GM18511 (cell line): Measurements from ENCODE around the gene RBM17.
"Not testable (repeated sequence)": the region's sequence is repeated elsewhere in the genome, so short reads cannot be mapped to it uniquely, and the experiment has no call there.

Source experiments
- ATAC-seq: cut with Tn5 transposase; IDR thresholded peaks from one replicate; pipeline ENCODE4 v1.9.1; 2021; ENCODE audit warnings: mild to moderate bottlenecking, moderate library complexity; ENCODE audit not compliant: unreplicated experiment

Gene RBM17

GRCh38 chr10:6077071-6077675 is 11.7 kb upstream of the RBM17 start:
- no peak for ATAC-seq

- ATAC-seq = no peak
Observed at GRCh38 chr10:6079044-6079443, 9.8 kb upstream of the RBM17 start.

GRCh38 chr10:6080417-6080973 is 8.3 kb upstream of the RBM17 start:
- ATAC-seq = no peak

GRCh38 chr10:6082496-6083395 is 6.1 kb upstream of the RBM17 start:
- ATAC-seq = no peak

- no peak for ATAC-seq
Observed at GRCh38 chr10:6083523-6084475, 5.0 kb upstream of the RBM17 start.

- peak; percentile 51 for ATAC-seq
Observed at GRCh38 chr10:6086375-6087233, 2.2 kb upstream of the RBM17 start.

GRCh38 chr10:6089334-6090219 is 743 bp downstream of the RBM17 start:
- ATAC-seq = peak; percentile 36

GRCh38 chr10:6091630-6092029 is 2.8 kb downstream of the RBM17 start:
- ATAC-seq = no peak

- ATAC-seq = no peak
Observed at GRCh38 chr10:6092731-6093130, 3.9 kb downstream of the RBM17 start.

GRCh38 chr10:6095810-6096570 is 7.2 kb downstream of the RBM17 start:
- no peak for ATAC-seq

GRCh38 chr10:6097063-6097462 is 8.2 kb downstream of the RBM17 start:
- no peak for ATAC-seq

- ATAC-seq = no peak
Observed at GRCh38 chr10:6098156-6098555, 9.3 kb downstream of the RBM17 start.

GRCh38 chr10:6100370-6100769 is 11.5 kb downstream of the RBM17 start:
- no peak for ATAC-seq

GRCh38 chr10:6101181-6101580 is 12.3 kb downstream of the RBM17 start:
- ATAC-seq = peak; percentile 84

- no peak for ATAC-seq
Observed at GRCh38 chr10:6102128-6102527, 13.3 kb downstream of the RBM17 start.

GRCh38 chr10:6103591-6103990 is 14.8 kb downstream of the RBM17 start:
- ATAC-seq = no peak

GRCh38 chr10:6107616-6108015 is 18.8 kb downstream of the RBM17 start:
- ATAC-seq = not testable (repeated sequence)

- ATAC-seq = no peak
Observed at GRCh38 chr10:6108072-6108471, 19.2 kb downstream of the RBM17 start.
